GM19438 (cell line): ENCODE measurements around the gene CDH4.

Experiments used
- ATAC-seq: cut with Tn5 transposase; IDR thresholded peaks from one replicate; pipeline ENCODE4 v1.9.1; 2021; ENCODE audit warnings: low read depth; ENCODE audit not compliant: unreplicated experiment

The CDH4 gene

GRCh38 chr20:61429458-61430227 is 177.6 kb downstream of the CDH4 start:
- no peak for ATAC-seq

- ATAC-seq: no peak
These were observed 178.2 kb downstream of the CDH4 start for GRCh38 chr20:61430228-61430624.

- no peak for ATAC-seq
These were observed 181.1 kb downstream of the CDH4 start for GRCh38 chr20:61433176-61433575.

GRCh38 chr20:61433816-61434215 is 181.8 kb downstream of the CDH4 start:
- no peak for ATAC-seq

GRCh38 chr20:61434341-61434781 is 182.3 kb downstream of the CDH4 start:
- ATAC-seq: no peak

- no peak for ATAC-seq
These were observed 183.2 kb downstream of the CDH4 start for GRCh38 chr20:61435184-61435822.

- no peak for ATAC-seq
These were observed 183.8 kb downstream of the CDH4 start for GRCh38 chr20:61435823-61436220.

GRCh38 chr20:61436283-61436666 is 184.2 kb downstream of the CDH4 start:
- ATAC-seq: no peak

GRCh38 chr20:61436667-61437279 is 184.7 kb downstream of the CDH4 start:
- no peak for ATAC-seq

GRCh38 chr20:61437280-61438206 is 185.5 kb downstream of the CDH4 start:
- no peak for ATAC-seq

GRCh38 chr20:61438285-61438684 is 186.2 kb downstream of the CDH4 start:
- no peak for ATAC-seq

GRCh38 chr20:61439251-61439650 is 187.2 kb downstream of the CDH4 start:
- ATAC-seq: no peak

GRCh38 chr20:61440548-61441055 is 188.5 kb downstream of the CDH4 start:
- ATAC-seq: no peak

GRCh38 chr20:61441537-61441936 is 189.5 kb downstream of the CDH4 start:
- no peak for ATAC-seq

- ATAC-seq: no peak
These were observed 190.1 kb downstream of the CDH4 start for GRCh38 chr20:61442075-61442670.

GRCh38 chr20:61442718-61443117 is 190.7 kb downstream of the CDH4 start:
- ATAC-seq: no peak

- no peak for ATAC-seq
These were observed 191.5 kb downstream of the CDH4 start for GRCh38 chr20:61443443-61444126.

- no peak for ATAC-seq
These were observed 192.6 kb downstream of the CDH4 start for GRCh38 chr20:61444637-61445036.

GRCh38 chr20:61445138-61445537 is 193.1 kb downstream of the CDH4 start:
- ATAC-seq: no peak

- no peak for ATAC-seq
These were observed 193.7 kb downstream of the CDH4 start for GRCh38 chr20:61445741-61446140.
